Astrocyte of the cerebellum (primary cell): ENCODE results near the gene GRID1.

Source experiments
- DNase-seq: peaks from one replicate; pipeline ENCODE4 v3.0.0-alpha.2; 2011; ENCODE audit warnings: low read depth
- H3K4me3 ChIP-seq: 2 replicates; pipeline ENCODE4 v1.5.1; 2011; ENCODE audit warnings: mild to moderate bottlenecking, low read depth, low read length, moderate library complexity
- CTCF ChIP-seq: IDR thresholded peaks from 2 replicates; pipeline ENCODE4 v1.5.1; 2012; ENCODE audit warnings: low read length, low read depth, moderate library complexity, mild to moderate bottlenecking; ENCODE audit errors: missing control alignments
- in situ Hi-C: cut with HindIII; loops from 2 replicates; pipeline ENCODE4 v1.10.0; 2017; ENCODE audit warnings: low sequenced_read_pairs

The GRID1 gene

DNA sequence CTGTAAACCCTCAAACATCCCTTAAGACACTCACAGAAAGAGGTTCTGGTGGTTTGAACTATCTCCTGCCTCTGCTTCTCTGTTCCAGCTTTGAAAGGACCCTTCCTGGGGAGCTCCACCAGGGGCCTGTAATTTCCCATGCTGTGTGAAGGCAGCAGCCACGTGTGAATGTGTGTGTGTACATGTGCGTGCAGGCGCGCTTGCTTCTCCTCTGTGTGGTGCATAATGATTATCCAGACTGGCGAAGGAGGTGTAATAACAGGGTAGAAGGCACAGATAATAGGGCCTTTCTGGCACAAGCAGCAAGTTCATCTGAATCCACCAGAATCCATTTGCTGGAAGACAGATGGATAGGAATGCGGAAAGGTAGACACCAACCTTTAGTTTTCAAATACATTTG lies 466.5 kb downstream of the GRID1 start:
- in situ Hi-C loops: no loop called here
- TF ChIP-seq CTCF: no peak
- H3K4me3 ChIP-seq: no peak overlapping the region
- no peak for DNase-seq

DNA sequence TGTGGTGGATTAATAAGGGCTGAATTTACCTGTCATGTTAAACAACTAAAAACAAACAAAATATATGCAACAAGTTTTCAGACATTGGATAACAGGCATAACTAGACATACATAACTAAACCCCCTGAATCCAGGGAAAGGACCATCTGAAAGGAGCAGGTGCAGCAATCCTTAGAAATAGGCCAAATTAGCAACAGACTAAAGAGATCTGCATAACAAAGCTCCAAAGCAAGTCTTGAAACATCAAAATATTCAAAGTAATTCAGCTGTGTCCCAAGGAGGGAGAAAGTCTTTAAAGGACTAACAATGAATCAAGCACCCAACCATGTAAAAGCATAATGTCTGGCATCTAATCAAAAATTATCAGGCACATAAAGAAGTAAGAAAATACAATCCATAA lies 475.1 kb downstream of the GRID1 start:
- H3K4me3 ChIP-seq: no peak overlapping the region
- DNase-seq: no peak
- TF ChIP-seq CTCF: no peak
- in situ Hi-C loops: no loop called here

DNA sequence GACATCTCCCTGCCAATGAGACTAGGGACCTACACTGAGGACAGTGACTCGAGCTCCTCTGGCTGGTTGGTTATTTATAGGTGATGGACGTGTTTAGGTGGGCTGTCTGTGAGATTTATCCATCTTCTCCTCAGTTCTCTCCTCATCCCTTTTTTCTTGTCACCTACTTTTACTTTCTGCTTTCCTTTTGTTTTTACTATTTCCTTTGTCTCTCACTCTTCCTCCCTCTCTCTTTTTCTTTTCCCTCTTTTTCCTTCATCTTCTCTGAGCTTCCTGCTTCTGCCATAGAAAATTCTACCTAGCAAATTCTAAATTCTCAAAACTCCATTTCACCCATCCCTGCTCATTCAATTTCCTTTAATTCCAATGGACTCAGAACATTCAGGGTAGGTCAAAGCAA lies 478.0 kb downstream of the GRID1 start:
- in situ Hi-C loops: no loop called here
- no peak for TF ChIP-seq CTCF
- no peak overlapping the region for H3K4me3 ChIP-seq
- no peak for DNase-seq

GRCh38 chr10:85888004-85888403 lies 478.6 kb downstream of the GRID1 start:
- H3K4me3 ChIP-seq: no peak overlapping the region
- in situ Hi-C loops: no loop called here
- no peak for TF ChIP-seq CTCF
- DNase-seq: no peak

- H3K4me3 ChIP-seq: no peak overlapping the region
- no peak for TF ChIP-seq CTCF
- in situ Hi-C loops: no loop called here
- no peak for DNase-seq
These were observed 492.4 kb downstream of the GRID1 start for GRCh38 chr10:85874208-85874607.

DNA sequence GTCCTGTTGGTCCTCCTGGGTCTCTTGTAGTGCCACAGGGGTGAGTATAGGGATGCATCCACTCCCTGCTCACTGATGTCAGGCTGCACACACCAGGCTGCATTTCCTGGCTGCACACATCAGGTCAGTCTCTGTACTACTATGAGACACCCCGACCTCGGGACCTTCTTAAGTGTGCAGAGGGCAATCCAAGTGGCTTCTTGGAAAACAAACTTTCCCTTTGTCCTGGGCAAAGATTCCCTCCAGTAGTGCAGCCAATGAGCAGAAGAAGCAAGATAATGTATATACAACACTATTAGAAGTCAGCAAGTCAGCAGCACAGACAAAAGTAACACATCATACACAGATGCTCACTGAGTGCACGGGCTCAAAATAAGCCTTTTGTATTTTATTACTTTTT lies 493.5 kb downstream of the GRID1 start:
- in situ Hi-C loops: no loop called here
- H3K4me3 ChIP-seq: no peak overlapping the region
- DNase-seq: no peak
- TF ChIP-seq CTCF: no peak

DNA sequence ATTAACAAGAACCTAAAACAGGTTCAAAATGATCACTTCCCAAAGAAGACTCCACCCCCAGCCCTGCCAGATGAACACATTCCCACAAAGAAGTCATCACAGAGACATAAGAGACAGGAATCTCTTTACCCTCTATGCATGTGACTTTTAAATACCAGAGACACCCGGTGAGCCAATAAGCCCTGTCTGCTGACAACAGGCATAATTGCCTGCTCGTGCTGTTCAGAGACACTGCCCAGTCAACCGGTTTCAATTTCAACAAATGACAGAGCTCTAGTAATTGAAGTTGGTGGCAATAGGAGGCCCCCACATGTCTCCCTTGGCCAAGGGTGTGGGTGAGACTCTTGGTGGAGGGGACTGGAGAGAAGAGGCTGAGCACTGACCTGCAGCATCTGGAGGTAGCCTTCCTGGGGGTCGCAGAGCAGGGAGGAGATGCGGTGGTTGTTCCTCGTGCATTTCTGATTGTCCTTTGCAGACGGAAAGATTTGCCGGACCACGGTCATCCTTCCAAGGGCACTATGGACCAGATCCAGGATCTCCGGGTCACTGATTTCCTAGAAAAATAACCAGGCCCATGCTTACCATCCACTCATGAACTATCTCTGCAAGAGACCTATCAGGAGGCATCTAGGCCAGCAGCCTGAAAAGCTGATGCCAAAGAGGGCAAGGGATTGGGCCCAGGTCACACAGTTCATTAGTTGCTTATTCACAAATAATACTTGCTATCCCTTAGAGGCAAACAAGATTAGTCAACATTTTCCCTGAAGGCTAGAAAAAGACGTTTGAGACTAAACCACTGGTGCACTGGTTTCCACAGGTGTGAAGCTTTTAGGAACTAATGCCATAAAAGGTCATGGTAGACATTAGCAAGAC lies 497.7 kb downstream of the GRID1 start:
- in situ Hi-C loops: no loop called here
- no peak for TF ChIP-seq CTCF
- H3K4me3 ChIP-seq: no peak overlapping the region
- DNase-seq: no peak
